ENCODE data around the gene VPS54. TPM values are rescaled to one million over a fixed set of nuclear protein-coding genes. Genes with fewer than 3 reads are reported as not detected.

Gene VPS54
- total RNA-seq, 2 experiments from 2014 or later, result 9.5 to 10.8 TPM

DNA sequence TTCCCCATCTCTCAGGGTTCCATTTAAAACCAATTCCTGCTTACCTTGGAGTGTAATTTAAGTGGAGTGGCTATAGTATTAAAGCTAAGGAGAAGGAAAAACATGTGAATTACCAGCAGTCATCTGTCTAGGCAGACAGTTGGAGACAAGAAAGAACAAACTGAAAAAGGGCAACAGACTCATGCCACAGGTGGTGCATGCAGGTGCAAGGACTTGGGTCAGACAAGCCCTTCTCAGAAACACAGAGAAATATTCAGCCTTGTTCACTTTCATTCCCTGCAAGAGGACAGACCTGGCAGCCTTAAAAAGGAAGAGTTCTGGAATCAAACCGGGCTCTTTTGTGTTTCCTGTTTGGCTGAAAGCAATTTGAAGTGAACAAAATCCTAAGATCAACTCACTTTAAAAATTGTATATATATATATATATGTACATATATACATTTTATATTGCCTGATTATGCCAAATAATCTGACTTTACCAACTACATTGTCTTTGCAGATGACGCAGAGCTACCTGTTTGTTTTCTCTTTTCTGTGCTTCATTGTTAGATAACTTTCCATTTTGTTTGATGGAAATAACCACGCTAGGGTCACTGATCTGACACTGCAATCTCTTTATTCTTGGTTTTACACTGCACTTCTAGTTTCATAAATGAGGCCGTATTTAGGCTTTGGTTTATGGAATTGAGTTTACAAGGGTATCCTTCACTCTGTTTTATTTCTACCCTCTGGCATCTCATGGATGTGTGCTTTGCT is 35.1 kb upstream of the VPS54 start:
- no peaks in the 10 kb centered on the region for H3K9me3 ChIP-seq (ENCODE audit: control insufficient read depth in 1 of 2, insufficient read depth in 1 of 2, low read length in 2 of 2)
- Mint-ChIP-seq H3K36me3 (ENCODE audit: low read depth) (no peaks in the 10 kb centered on the region), H3K9me3 (no peaks in the 10 kb centered on the region), H3K4me1 (ENCODE audit: low read depth) (peaks cover 50% of the 10 kb centered on the region), H3K27me3 (no peaks in the 10 kb centered on the region), H3K27ac (no peak overlapping the region), H3K4me3 (no peak overlapping the region)
- no peaks in the 10 kb centered on the region for H3K36me3 ChIP-seq (ENCODE audit: insufficient read depth, low read length)
- H3K27ac ChIP-seq (ENCODE audit: low read depth in 1 of 2, low read length in 2 of 2), result no peak overlapping the region
- intact Hi-C loops (cut with DNase I, micrococcal nuclease), result loop anchor here in 1 of 2 experiments (5.0 kb wide), 2 partner anchors 88 to 813 kb away; partner anchors contain the start of gene PELI1
- DNase-seq (no peak), ATAC-seq (ENCODE audit: poor library complexity) (no peak)
- ChIA-PET POLR2A (interaction anchor here (1.0 to 2.3 kb wide), 2 partner anchors 272 to 273 kb away, joined by 3 to 8 read pairs; no protein-coding TSS in a partner anchor), CTCF (interaction anchor here (1.1 to 2.2 kb wide), 4 partner anchors 27 to 469 kb away, joined by 3 to 6 read pairs (median 4); no protein-coding TSS in a partner anchor)
- no peak overlapping the region for H3K4me3 ChIP-seq (ENCODE audit: low read length)
- TF ChIP-seq, protein P1, sequence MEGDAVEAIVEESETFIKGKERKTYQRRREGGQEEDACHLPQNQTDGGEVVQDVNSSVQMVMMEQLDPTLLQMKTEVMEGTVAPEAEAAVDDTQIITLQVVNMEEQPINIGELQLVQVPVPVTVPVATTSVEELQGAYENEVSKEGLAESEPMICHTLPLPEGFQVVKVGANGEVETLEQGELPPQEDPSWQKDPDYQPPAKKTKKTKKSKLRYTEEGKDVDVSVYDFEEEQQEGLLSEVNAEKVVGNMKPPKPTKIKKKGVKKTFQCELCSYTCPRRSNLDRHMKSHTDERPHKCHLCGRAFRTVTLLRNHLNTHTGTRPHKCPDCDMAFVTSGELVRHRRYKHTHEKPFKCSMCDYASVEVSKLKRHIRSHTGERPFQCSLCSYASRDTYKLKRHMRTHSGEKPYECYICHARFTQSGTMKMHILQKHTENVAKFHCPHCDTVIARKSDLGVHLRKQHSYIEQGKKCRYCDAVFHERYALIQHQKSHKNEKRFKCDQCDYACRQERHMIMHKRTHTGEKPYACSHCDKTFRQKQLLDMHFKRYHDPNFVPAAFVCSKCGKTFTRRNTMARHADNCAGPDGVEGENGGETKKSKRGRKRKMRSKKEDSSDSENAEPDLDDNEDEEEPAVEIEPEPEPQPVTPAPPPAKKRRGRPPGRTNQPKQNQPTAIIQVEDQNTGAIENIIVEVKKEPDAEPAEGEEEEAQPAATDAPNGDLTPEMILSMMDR (IDR thresholded peaks at IDR 0.05), result no peak
- H3K4me1 ChIP-seq (ENCODE audit: insufficient read depth, low read length), result peaks cover 15% of the 10 kb centered on the region
- H3K27me3 ChIP-seq (ENCODE audit: control insufficient read depth in 1 of 2, insufficient read depth in 2 of 2, low read length in 2 of 2), result no peaks in the 10 kb centered on the region

DNA sequence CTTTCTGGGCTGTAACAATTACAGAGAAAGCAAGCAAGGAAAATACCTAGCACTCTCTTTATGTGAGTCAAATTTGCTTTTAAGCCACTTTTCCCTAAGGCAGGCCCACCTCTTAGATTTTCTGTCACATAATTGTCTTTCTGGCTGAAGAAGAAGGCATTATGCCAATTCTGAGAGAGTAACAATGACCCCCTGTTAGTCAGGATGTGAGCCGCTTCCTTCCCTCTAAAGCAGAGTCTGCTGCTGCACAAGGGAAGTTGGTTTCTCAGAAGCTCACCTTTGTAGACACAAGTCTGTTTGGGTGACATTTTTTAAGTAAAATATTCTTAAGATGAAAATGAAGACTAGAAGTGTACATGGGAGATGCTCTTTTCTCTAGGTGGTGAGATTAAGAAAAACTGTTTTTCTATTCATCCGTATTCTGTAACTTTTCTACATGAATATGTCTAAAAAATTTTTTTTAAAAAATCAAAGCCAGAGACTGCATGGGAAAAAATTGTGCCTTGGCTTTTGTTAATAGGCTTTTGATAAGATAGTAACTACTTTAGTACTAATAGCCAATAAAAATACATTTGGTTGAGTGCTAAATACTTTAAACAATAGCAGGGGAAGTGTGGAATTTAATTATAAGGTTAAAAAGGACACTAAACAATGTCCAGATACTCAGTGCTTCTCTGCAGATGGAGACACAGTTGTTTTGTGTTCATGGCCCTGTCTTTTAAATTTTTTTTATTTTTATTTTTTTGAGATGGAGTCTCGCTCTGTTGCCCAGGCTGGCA is 33.4 kb upstream of the VPS54 start:
- no peaks in the 10 kb centered on the region for H3K36me3 ChIP-seq (ENCODE audit: insufficient read depth, low read length)
- H3K27me3 ChIP-seq (ENCODE audit: control insufficient read depth in 1 of 2, insufficient read depth in 2 of 2, low read length in 2 of 2), result no peaks in the 10 kb centered on the region
- DNase-seq, result peak in 5 of 14 experiments; percentile 27 to 56 (median 35)
- intact Hi-C loops (cut with DNase I, micrococcal nuclease), result loop anchor here in 1 of 2 experiments (5.0 kb wide), 2 partner anchors 90 to 815 kb away; partner anchors contain the start of gene PELI1
- no peak overlapping the region for H3K4me3 ChIP-seq (ENCODE audit: low read length)
- no peaks in the 10 kb centered on the region for H3K9me3 Mint-ChIP-seq
- no peaks in the 10 kb centered on the region for H3K36me3 Mint-ChIP-seq (ENCODE audit: low read depth)
- no peak overlapping the region for H3K27ac ChIP-seq (ENCODE audit: low read depth in 1 of 2, low read length in 2 of 2)
- ATAC-seq (ENCODE audit: poor library complexity), result peak; percentile 53
- TF ChIP-seq, protein P1 (IDR thresholded peaks at IDR 0.05), result no peak
- peaks cover 51% of the 10 kb centered on the region for H3K4me1 Mint-ChIP-seq (ENCODE audit: low read depth)
- ChIA-PET CTCF (interaction anchor here (0.8 to 1.9 kb wide), 2 partner anchors 12 to 275 kb away, joined by 4 to 5 read pairs; no protein-coding TSS in a partner anchor), POLR2A (interaction anchor here (0.7 to 2.3 kb wide), 6 partner anchors 13 to 278 kb away, joined by 3 to 8 read pairs (median 4); no protein-coding TSS in a partner anchor)
- H3K27me3 Mint-ChIP-seq, result no peaks in the 10 kb centered on the region
- H3K9me3 ChIP-seq (ENCODE audit: control insufficient read depth in 1 of 2, insufficient read depth in 1 of 2, low read length in 2 of 2), result no peaks in the 10 kb centered on the region
- peaks cover 15% of the 10 kb centered on the region for H3K4me1 ChIP-seq (ENCODE audit: insufficient read depth, low read length)
- peak overlapping the region; percentile 13 for H3K4me3 Mint-ChIP-seq
- H3K27ac Mint-ChIP-seq, result peak overlapping the region; percentile 55

DNA sequence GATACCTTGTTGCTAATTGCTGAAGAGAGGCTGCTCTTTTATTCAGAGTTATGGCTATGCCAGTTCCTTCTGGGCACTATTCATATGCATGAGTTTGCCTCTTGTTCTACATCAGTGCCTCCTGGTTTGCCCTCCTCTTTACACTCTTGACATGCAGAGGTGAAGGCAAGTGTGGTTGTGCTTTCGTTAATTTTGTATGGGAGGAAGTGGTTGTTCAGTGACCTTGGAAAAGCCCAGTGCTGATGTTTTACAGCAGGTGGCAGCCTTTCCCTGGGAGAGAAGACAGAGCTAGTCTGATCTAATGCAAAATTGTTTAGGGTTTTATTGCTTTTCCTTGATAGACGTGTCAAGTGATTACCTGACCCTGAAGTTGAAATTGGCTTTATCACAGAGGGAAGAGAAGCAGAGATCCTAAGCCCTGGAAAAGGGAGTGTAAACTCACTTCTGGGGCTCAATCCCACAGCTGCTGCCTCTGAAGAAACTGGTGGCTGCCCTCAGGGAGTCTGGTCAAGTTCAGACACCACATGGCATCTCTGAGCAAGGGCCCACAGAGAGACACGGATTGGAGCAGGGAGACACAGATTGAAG is 30.5 kb upstream of the VPS54 start:
- POLR2A ChIA-PET, result interaction anchor here (0.6 to 3.6 kb wide), 13 partner anchors 9 to 701 kb away, joined by 3 to 57 read pairs (median 4); no protein-coding TSS in a partner anchor
- TF ChIP-seq, protein P1 (IDR thresholded peaks at IDR 0.05), result peak; percentile 79

More for the DNA sequence above, 30.5 kb upstream of the VPS54 start:
- Mint-ChIP-seq H3K4me3 (no peak overlapping the region), H3K4me1 (ENCODE audit: low read depth) (peaks cover 44% of the 10 kb centered on the region), H3K9me3 (no peaks in the 10 kb centered on the region), H3K36me3 (ENCODE audit: low read depth) (no peaks in the 10 kb centered on the region), H3K27ac (peak overlapping the region; percentile 37), H3K27me3 (no peaks in the 10 kb centered on the region)
- Histone ChIP-seq H3K4me1 (ENCODE audit: insufficient read depth, low read length) (peaks cover 15% of the 10 kb centered on the region), H3K36me3 (ENCODE audit: insufficient read depth, low read length) (no peaks in the 10 kb centered on the region), H3K27me3 (ENCODE audit: control insufficient read depth in 1 of 2, insufficient read depth in 2 of 2, low read length in 2 of 2) (no peaks in the 10 kb centered on the region), H3K9me3 (ENCODE audit: control insufficient read depth in 1 of 2, insufficient read depth in 1 of 2, low read length in 2 of 2) (no peaks in the 10 kb centered on the region), H3K4me3 (ENCODE audit: low read length) (no peak overlapping the region), H3K27ac (ENCODE audit: low read depth in 1 of 2, low read length in 2 of 2) (no peak overlapping the region)
- intact Hi-C loops (cut with DNase I, micrococcal nuclease), result loop anchor here (1.0 to 10.0 kb wide), 9 partner anchors 93 to 823 kb away; partner anchors contain the start of gene PELI1 (in 2 of the 2)
- ATAC-seq (ENCODE audit: poor library complexity) (peak; percentile 96), DNase-seq (peak; percentile 52 to 85 (median 65))
- CTCF ChIA-PET, result interaction anchor here (0.6 to 3.7 kb wide), 21 partner anchors 10 to 511 kb away, joined by 3 to 86 read pairs (median 5); partner anchors contain the start of gene AFTPH

Data from CD4-positive, alpha-beta T cell (primary cell).